Measurements from ENCODE around the gene TDP2. TPM values are rescaled to one million over a fixed set of nuclear protein-coding genes. Genes with fewer than 3 reads are reported as not detected.
A peak's percentile ranks its signal among the peaks of the same experiment; 100 is the strongest.

TDP2 gene, protein sequence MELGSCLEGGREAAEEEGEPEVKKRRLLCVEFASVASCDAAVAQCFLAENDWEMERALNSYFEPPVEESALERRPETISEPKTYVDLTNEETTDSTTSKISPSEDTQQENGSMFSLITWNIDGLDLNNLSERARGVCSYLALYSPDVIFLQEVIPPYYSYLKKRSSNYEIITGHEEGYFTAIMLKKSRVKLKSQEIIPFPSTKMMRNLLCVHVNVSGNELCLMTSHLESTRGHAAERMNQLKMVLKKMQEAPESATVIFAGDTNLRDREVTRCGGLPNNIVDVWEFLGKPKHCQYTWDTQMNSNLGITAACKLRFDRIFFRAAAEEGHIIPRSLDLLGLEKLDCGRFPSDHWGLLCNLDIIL
- total RNA-seq: 27.4 and 27.9 TPM in 2 replicates

DNA sequence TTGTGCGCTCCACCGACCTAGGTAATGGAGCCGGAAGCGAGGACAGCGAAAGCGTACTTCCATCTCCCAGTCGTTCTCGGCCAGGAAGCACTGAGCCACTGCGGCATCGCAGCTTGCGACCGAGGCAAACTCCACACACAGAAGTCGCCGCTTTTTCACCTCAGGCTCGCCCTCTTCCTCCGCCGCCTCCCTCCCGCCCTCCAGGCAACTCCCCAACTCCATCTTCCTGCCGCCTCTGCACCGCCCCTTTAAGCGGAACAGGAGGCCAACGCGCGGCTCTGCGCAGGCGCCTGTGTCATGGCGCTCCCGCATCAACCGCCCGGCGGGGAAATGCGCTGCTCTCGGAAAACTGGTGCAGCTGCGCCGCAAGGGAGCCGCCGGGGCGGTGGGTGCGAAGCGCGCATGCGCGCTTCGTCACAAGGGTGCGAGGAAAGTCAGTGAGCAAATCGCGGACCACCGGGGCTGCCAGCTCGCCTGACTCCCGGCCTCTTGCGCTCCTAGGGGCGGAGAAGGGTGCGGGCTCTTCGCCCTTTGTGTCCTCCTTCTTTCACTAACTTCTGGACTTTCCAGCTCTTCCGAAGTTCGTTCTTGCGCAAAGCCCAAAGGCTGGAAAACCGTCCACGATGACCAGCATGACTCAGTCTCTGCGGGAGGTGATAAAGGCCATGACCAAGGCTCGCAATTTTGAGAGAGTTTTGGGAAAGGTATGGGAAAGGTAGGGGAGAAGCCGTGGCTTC is at the start of gene TDP2, which contains the start of gene ACOT13:
Gene TDP2, minus strand, starts transcription at position 259 of the 737 bp plus-strand sequence. Its CDS starts 37 bp downstream, at position 222.
Gene ACOT13, plus strand, starts transcription at position 437 of the 737 bp plus-strand sequence. Its CDS starts 187 bp downstream, at position 624.
- peaks cover 25% of the 10 kb centered on the region for H3K36me3 ChIP-seq (ENCODE audit: insufficient read depth, low read length)
- H3K4me2 ChIP-seq (ENCODE audit: insufficient read depth, low read length): peak within 1 kb of the TSS; percentile 94
- peak within 1 kb of the TSS; percentile 95 for H3K27ac ChIP-seq (ENCODE audit: low read depth, low read length)
- no peaks in the 10 kb centered on the region for H3K27me3 ChIP-seq (ENCODE audit: insufficient read depth, low read length)
- H3K79me2 ChIP-seq (ENCODE audit: insufficient read depth, low read length): peaks cover 43% of the 10 kb centered on the region
- no peaks in the 10 kb centered on the region for H4K20me1 ChIP-seq (ENCODE audit: insufficient read depth, low read length)
- TF ChIP-seq, protein P1, sequence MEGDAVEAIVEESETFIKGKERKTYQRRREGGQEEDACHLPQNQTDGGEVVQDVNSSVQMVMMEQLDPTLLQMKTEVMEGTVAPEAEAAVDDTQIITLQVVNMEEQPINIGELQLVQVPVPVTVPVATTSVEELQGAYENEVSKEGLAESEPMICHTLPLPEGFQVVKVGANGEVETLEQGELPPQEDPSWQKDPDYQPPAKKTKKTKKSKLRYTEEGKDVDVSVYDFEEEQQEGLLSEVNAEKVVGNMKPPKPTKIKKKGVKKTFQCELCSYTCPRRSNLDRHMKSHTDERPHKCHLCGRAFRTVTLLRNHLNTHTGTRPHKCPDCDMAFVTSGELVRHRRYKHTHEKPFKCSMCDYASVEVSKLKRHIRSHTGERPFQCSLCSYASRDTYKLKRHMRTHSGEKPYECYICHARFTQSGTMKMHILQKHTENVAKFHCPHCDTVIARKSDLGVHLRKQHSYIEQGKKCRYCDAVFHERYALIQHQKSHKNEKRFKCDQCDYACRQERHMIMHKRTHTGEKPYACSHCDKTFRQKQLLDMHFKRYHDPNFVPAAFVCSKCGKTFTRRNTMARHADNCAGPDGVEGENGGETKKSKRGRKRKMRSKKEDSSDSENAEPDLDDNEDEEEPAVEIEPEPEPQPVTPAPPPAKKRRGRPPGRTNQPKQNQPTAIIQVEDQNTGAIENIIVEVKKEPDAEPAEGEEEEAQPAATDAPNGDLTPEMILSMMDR (IDR thresholded peaks at IDR 0.05; ENCODE audit: extremely low read depth, low read depth, low read length): peak; percentile 54
- no peaks in the 10 kb centered on the region for H3K9me3 ChIP-seq (ENCODE audit: low read depth, low read length)
- peak; percentile 98 for DNase-seq (ENCODE audit: insufficient read length, low spot score, missing footprints)
- peak within 1 kb of the TSS; percentile 89 for H3K4me3 ChIP-seq (ENCODE audit: insufficient read depth, low read length)
- peak within 1 kb of the TSS; percentile 100 for H2AFZ ChIP-seq (ENCODE audit: low read length)
- H3K4me1 ChIP-seq (ENCODE audit: insufficient read depth, low read length): peaks cover 15% of the 10 kb centered on the region

DNA sequence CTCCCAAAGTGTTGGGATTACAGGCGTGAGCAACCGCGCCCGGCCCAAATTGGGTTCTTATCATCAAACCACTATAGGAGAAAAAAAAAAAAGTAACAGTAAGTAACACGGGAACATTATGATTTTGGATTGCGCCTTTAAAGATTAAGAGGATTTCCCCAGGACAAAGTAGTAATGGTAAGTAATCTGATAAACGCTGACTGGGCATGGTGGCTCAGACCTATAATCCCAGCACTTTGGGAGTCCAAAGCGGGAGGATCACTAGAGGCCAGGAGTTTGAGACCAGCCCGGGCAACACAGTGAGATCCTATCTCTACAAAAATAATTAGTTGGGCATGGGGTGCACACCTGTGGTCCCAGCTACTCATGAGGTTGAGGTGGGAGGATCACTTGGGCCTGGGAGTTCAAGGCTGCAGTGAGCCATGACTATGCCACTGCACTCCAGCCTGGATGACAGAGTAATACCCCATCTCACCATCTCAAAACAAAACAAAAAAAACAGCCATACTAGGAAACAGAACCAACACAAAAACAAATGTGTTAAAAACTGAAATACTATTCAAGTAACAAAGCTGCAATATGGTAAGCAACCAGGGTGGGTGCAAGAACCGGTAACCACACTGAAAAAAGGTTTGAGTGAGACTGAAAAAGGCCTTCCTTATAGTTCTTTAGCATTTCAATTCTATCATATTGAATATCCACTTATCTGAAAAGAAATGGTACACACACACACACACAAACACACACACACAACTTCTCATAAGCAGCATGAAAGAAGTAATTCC is 44.0 kb upstream of the TDP2 start:
- Histone ChIP-seq H3K9me3 (ENCODE audit: low read depth, low read length) (no peaks in the 10 kb centered on the region), H3K27ac (ENCODE audit: low read depth, low read length) (no peak overlapping the region), H3K4me3 (ENCODE audit: insufficient read depth, low read length) (no peak overlapping the region), H3K27me3 (ENCODE audit: insufficient read depth, low read length) (no peaks in the 10 kb centered on the region), H4K20me1 (ENCODE audit: insufficient read depth, low read length) (peaks cover 60% of the 10 kb centered on the region), H3K4me2 (ENCODE audit: insufficient read depth, low read length) (no peak overlapping the region), H3K36me3 (ENCODE audit: insufficient read depth, low read length) (peaks cover 100% of the 10 kb centered on the region), H3K4me1 (ENCODE audit: insufficient read depth, low read length) (peaks cover 4% of the 10 kb centered on the region), H3K79me2 (ENCODE audit: insufficient read depth, low read length) (peaks cover 56% of the 10 kb centered on the region), H2AFZ (ENCODE audit: low read length) (no peak overlapping the region)
- TF ChIP-seq, protein P1 (IDR thresholded peaks at IDR 0.05; ENCODE audit: extremely low read depth, low read depth, low read length): no peak
- no peak for DNase-seq (ENCODE audit: insufficient read length, low spot score, missing footprints)

DNA sequence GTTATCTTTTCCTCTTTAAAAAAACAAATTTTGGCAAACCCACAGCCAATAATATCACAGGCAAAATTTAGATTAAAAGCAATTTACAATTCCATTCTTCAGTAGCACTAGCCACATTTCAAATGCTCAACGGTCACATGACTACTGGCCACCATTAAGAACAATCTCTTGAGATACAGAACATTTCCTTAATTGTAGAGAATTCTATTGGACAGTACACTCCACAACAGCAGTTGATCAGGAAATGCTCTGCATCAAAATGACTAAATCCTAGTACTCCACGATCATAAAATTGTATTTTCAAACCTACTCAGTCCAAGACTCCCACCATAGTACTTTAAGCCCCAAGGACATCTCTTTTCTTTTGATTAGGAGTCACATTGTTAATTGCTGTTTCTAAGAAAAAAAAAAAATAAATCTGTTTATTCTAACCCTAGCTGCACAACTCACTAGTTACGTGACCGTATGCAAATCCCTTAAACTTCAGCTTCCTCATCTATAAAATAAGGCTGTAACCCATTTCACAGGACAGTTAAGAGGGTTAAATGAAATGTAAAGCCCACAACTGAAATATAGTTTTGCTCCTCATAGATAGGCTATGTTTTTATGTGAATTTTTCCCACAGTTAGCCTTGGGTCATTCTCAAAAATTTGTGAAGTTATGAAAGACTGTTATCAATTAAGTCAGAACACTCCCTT is 42.5 kb upstream of the TDP2 start:
- Histone ChIP-seq H3K4me1 (ENCODE audit: insufficient read depth, low read length) (no peaks in the 10 kb centered on the region), H3K4me2 (ENCODE audit: insufficient read depth, low read length) (no peak overlapping the region), H4K20me1 (ENCODE audit: insufficient read depth, low read length) (peaks cover 46% of the 10 kb centered on the region), H3K79me2 (ENCODE audit: insufficient read depth, low read length) (peaks cover 40% of the 10 kb centered on the region), H3K9me3 (ENCODE audit: low read depth, low read length) (no peaks in the 10 kb centered on the region), H2AFZ (ENCODE audit: low read length) (no peak overlapping the region), H3K36me3 (ENCODE audit: insufficient read depth, low read length) (peaks cover 100% of the 10 kb centered on the region), H3K4me3 (ENCODE audit: insufficient read depth, low read length) (no peak overlapping the region), H3K27ac (ENCODE audit: low read depth, low read length) (no peak overlapping the region), H3K27me3 (ENCODE audit: insufficient read depth, low read length) (no peaks in the 10 kb centered on the region)
- TF ChIP-seq, protein P1 (IDR thresholded peaks at IDR 0.05; ENCODE audit: extremely low read depth, low read depth, low read length): no peak
- no peak for DNase-seq (ENCODE audit: insufficient read length, low spot score, missing footprints)

All from osteoblast (primary cell).